ENCODE data around the gene SMAD7.

DNA sequence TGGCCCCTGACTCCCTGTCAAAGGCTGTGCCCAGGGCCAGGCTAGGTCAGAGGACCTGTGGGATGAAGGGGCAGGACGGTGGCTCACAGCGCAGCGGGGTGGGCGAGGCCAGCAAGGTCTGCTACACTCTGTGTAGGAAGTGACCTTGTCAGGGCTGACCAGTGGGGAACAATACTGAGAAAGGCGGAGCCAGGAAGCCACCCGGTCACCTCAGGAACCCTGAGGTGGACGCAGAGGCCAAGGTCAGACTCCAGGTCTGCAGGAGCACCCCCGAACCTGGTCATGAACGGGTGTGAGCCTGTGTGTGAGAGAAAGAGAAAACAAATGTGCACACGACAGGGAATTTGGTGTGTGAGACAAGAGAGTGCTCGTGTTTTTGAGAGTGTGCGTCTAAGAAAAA is 72.3 kb downstream of the SMAD7 start:
- TF ChIP-seq RCOR1 (conservative IDR thresholded peaks at IDR 0.05; ENCODE audit: low read depth, low read length) (no peak), EP300 (IDR thresholded peaks at IDR 0.05; ENCODE audit: borderline replicate concordance in 1 of 2, control insufficient read depth in 1 of 2, low read depth in 2 of 2, low read length in 2 of 2) (no peak), CREB1 (IDR thresholded peaks at IDR 0.05; ENCODE audit: low read depth) (no peak), POLR2A (IDR thresholded peaks at IDR 0.05; ENCODE audit: low read depth, low read length) (no peak), SMC3 (IDR thresholded peaks at IDR 0.05; ENCODE audit: borderline replicate concordance, low read length) (no peak), NFIC (IDR thresholded peaks at IDR 0.05; ENCODE audit: low read depth, low read length) (no peak), GABPA (IDR thresholded peaks at IDR 0.05; ENCODE audit: low read depth) (no peak), RELA (IDR thresholded peaks at IDR 0.05; ENCODE audit: borderline replicate concordance, partially characterized antibody) (no peak), HDAC2 (IDR thresholded peaks at IDR 0.05) (no peak), EZH2 (IDR thresholded peaks at IDR 0.05; ENCODE audit: borderline replicate concordance, control insufficient read depth, low read depth, low read length) (no peak), KDM1A (IDR thresholded peaks at IDR 0.05; ENCODE audit: borderline replicate concordance) (no peak)
- TF ChIP-seq, protein P1, sequence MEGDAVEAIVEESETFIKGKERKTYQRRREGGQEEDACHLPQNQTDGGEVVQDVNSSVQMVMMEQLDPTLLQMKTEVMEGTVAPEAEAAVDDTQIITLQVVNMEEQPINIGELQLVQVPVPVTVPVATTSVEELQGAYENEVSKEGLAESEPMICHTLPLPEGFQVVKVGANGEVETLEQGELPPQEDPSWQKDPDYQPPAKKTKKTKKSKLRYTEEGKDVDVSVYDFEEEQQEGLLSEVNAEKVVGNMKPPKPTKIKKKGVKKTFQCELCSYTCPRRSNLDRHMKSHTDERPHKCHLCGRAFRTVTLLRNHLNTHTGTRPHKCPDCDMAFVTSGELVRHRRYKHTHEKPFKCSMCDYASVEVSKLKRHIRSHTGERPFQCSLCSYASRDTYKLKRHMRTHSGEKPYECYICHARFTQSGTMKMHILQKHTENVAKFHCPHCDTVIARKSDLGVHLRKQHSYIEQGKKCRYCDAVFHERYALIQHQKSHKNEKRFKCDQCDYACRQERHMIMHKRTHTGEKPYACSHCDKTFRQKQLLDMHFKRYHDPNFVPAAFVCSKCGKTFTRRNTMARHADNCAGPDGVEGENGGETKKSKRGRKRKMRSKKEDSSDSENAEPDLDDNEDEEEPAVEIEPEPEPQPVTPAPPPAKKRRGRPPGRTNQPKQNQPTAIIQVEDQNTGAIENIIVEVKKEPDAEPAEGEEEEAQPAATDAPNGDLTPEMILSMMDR (IDR thresholded peaks at IDR 0.05 in 2 of 3, conservative IDR thresholded peaks at IDR 0.05 in 1 of 3; ENCODE audit: control insufficient read depth in 2 of 3, extremely low read depth in 1 of 3, insufficient read depth in 1 of 3, low read depth in 3 of 3, low read length in 3 of 3) = no peak
- TF ChIP-seq, protein P2, sequence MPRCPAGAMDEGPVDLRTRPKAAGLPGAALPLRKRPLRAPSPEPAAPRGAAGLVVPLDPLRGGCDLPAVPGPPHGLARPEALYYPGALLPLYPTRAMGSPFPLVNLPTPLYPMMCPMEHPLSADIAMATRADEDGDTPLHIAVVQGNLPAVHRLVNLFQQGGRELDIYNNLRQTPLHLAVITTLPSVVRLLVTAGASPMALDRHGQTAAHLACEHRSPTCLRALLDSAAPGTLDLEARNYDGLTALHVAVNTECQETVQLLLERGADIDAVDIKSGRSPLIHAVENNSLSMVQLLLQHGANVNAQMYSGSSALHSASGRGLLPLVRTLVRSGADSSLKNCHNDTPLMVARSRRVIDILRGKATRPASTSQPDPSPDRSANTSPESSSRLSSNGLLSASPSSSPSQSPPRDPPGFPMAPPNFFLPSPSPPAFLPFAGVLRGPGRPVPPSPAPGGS (IDR thresholded peaks at IDR 0.05; ENCODE audit: borderline replicate concordance, insufficient read depth, low read depth, low read length, poor library complexity, severe bottlenecking) = no peak
